GM13977 (cell line): ENCODE measurements around the gene TPD52L1.

Experiments used
- DNase-seq: peaks from one replicate; pipeline ENCODE4 v3.0.0; 2012; ENCODE audit warnings: low spot score
- in situ Hi-C: fragments of 300-500 bp; cut with MboI; formaldehyde crosslinking; loops from one replicate; pipeline ENCODE4 v1.12.0; 2022; ENCODE audit warnings: low sequenced_read_pairs, low pct_unique_long_range_greater_than_20kb, mixed read lengths, inconsistent platforms; ENCODE audit not compliant: unreplicated experiment
- TF ChIP-seq, protein P1 (sequence below): IDR thresholded peaks from 2 replicates; pipeline ENCODE4 v1.5.1; 2012; ENCODE audit warnings: mild to moderate bottlenecking, control low read depth; ENCODE audit not compliant: insufficient read depth; ENCODE audit errors: extremely low read depth, missing control alignments

The TPD52L1 gene

DNA sequence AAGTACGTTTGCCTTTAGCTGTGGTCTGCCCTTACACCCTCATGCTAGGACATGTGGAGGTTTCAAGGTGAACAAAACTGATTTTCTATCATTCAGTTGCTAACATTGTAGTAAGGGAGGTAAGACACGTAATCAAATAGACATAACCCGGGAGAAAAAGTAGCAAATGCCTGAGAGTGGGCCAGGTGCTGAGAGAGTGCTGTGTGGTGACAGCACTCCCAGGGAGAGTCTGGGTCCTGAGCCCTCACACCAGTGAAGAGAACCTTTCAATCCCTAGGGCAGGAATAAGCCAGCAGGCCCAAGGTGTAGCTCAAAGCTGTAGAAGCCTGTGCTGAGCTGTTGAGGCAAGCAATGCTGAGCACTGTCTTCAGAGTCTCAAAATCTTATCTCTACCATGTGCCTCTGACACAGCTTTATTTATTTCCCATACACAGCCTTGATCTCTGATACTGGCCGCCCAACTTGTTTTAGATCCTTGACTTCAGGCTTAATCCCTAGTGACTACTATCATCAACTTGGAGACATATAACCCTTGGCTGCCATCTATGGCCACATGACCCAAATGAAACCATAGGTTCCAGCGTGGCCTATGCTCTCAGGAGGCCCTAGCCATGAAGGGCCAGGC, 55.2 kb downstream of the TPD52L1 start:
- TF ChIP-seq, protein P1, sequence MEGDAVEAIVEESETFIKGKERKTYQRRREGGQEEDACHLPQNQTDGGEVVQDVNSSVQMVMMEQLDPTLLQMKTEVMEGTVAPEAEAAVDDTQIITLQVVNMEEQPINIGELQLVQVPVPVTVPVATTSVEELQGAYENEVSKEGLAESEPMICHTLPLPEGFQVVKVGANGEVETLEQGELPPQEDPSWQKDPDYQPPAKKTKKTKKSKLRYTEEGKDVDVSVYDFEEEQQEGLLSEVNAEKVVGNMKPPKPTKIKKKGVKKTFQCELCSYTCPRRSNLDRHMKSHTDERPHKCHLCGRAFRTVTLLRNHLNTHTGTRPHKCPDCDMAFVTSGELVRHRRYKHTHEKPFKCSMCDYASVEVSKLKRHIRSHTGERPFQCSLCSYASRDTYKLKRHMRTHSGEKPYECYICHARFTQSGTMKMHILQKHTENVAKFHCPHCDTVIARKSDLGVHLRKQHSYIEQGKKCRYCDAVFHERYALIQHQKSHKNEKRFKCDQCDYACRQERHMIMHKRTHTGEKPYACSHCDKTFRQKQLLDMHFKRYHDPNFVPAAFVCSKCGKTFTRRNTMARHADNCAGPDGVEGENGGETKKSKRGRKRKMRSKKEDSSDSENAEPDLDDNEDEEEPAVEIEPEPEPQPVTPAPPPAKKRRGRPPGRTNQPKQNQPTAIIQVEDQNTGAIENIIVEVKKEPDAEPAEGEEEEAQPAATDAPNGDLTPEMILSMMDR = no peak
- DNase-seq = no peak
- in situ Hi-C loops = no loop called here

- in situ Hi-C loops = no loop called here
- no peak for DNase-seq
- TF ChIP-seq, protein P1 = no peak
These were observed 57.1 kb downstream of the TPD52L1 start for GRCh38 chr6:125210667-125211066.

DNA sequence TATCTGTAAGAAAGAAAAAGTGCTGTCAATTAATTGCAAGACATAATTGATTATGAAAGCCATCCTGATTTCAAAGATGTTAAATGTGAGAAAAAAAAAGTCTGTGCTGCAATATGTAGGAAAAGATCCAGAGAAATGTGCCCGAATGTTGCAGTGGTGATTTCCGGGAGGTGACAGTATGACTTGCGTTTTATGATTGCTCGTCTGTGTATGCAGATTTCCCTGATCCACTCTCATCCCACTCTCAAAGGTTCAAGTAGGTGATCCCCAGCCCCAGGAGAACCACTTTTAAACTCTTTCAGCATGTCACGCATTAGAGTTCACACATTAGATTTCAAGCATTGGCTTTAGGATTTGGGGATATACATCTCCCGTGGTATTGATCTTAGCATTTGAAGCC, 57.8 kb downstream of the TPD52L1 start:
- in situ Hi-C loops = no loop called here
- TF ChIP-seq, protein P1 = no peak
- DNase-seq = no peak

- in situ Hi-C loops = no loop called here
- TF ChIP-seq, protein P1 = no peak
- no peak for DNase-seq
These were observed 58.8 kb downstream of the TPD52L1 start for GRCh38 chr6:125212377-125212776.

- DNase-seq = no peak
- in situ Hi-C loops = no loop called here
- TF ChIP-seq, protein P1 = no peak
These were observed 60.4 kb downstream of the TPD52L1 start for GRCh38 chr6:125213939-125214338.

- no peak for DNase-seq
- in situ Hi-C loops = no loop called here
- TF ChIP-seq, protein P1 = no peak
These were observed 61.8 kb downstream of the TPD52L1 start for GRCh38 chr6:125215252-125215819.
